ENCODE data around the gene HMGB4. TPM values are rescaled to one million over a fixed set of nuclear protein-coding genes. Genes with fewer than 3 reads are reported as not detected.

HMGB4 gene
- total and polyA plus RNA-seq, 2 donors (not counting 3 experiments of a cell fraction or from before 2014, with no cell fraction given): not detected

GRCh38 chr1:33815061-33815460, 48.8 kb upstream of the HMGB4 start:
- FAIRE-seq: no peak
- Histone ChIP-seq H3K4me1 (ENCODE audit: control insufficient read depth, extremely low read depth, insufficient read depth, low read length) (no peaks in the 10 kb centered on the region), H3K27ac (ENCODE audit: insufficient read depth, low read depth, low read length) (no peak overlapping the region), H2AFZ (ENCODE audit: low read depth, low read length) (no peak overlapping the region), H3K4me2 (ENCODE audit: insufficient read depth, low read length) (no peak overlapping the region), H3K9ac (replicated peaks; ENCODE audit: extremely low read depth, insufficient read depth, low read length) (no peak overlapping the region), H3K36me3 (ENCODE audit: control insufficient read depth in 2 of 2, extremely low read depth in 1 of 2, insufficient read depth in 2 of 2, low read length in 2 of 2) (no peaks in the 10 kb centered on the region), H3K9me1 (replicated peaks; ENCODE audit: control insufficient read depth, extremely low read depth, insufficient read depth, low read length) (no peaks in the 10 kb centered on the region), H3K9me3 (replicated peaks; ENCODE audit: control insufficient read depth, insufficient read depth, low read length) (peaks cover 6% of the 10 kb centered on the region), H4K20me1 (replicated peaks; ENCODE audit: control insufficient read depth, extremely low read depth, insufficient read depth, low read length) (no peaks in the 10 kb centered on the region), H3K4me3 (replicated peaks in 1 of 3; ENCODE audit: insufficient read depth in 1 of 3, low read depth in 1 of 3, low read length in 3 of 3) (no peak overlapping the region), H3K27me3 (ENCODE audit: control insufficient read depth in 2 of 2, insufficient read depth in 2 of 2, low read length in 2 of 2) (no peaks in the 10 kb centered on the region), H3K79me2 (ENCODE audit: control insufficient read depth, insufficient read depth, low read length) (no peaks in the 10 kb centered on the region)
- ChIA-PET CTCF (no interaction called here), POLR2A (no interaction called here)
- DNase-seq (ENCODE audit: low read depth, low spot score): no peak
- intact Hi-C loops (cut with micrococcal nuclease): no loop called here
- no TSS peak for BruUV-seq (replicated peaks)
- TF ChIP-seq GATA2 (IDR thresholded peaks at IDR 0.05; ENCODE audit: insufficient read depth, insufficient read length, low read depth, low read length) (no peak), FOS (IDR thresholded peaks at IDR 0.05; ENCODE audit: borderline replicate concordance, insufficient read depth, low read length) (no peak), EZH2 (IDR thresholded peaks at IDR 0.05; ENCODE audit: borderline replicate concordance, low read depth, low read length, severe bottlenecking) (no peak), MYC (IDR thresholded peaks at IDR 0.05; ENCODE audit: low read depth, low read length) (no peak), MAX (IDR thresholded peaks at IDR 0.05; ENCODE audit: insufficient read depth, insufficient read length) (no peak), JUN (IDR thresholded peaks at IDR 0.05; ENCODE audit: borderline replicate concordance, insufficient read depth, insufficient read length, low read depth) (no peak), POLR2A (IDR thresholded peaks at IDR 0.05; ENCODE audit: low read depth, low read length) (no peak), POLR2AphosphoS5 (IDR thresholded peaks at IDR 0.05; ENCODE audit: insufficient read depth, low read depth, low read length) (no peak)
- TF ChIP-seq, protein P1, sequence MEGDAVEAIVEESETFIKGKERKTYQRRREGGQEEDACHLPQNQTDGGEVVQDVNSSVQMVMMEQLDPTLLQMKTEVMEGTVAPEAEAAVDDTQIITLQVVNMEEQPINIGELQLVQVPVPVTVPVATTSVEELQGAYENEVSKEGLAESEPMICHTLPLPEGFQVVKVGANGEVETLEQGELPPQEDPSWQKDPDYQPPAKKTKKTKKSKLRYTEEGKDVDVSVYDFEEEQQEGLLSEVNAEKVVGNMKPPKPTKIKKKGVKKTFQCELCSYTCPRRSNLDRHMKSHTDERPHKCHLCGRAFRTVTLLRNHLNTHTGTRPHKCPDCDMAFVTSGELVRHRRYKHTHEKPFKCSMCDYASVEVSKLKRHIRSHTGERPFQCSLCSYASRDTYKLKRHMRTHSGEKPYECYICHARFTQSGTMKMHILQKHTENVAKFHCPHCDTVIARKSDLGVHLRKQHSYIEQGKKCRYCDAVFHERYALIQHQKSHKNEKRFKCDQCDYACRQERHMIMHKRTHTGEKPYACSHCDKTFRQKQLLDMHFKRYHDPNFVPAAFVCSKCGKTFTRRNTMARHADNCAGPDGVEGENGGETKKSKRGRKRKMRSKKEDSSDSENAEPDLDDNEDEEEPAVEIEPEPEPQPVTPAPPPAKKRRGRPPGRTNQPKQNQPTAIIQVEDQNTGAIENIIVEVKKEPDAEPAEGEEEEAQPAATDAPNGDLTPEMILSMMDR (IDR thresholded peaks at IDR 0.05; ENCODE audit: extremely low read depth in 1 of 2, insufficient read depth in 1 of 2, low read depth in 1 of 2, low read length in 2 of 2): no peak
- dilution Hi-C loops (cut with MboI; ENCODE audit: extremely low pct_ligation_motif_present, low sequenced_read_pairs): no loop called here
